C4-2B (cell line): ENCODE results near the gene PTCSC3.

Experiments used
- ZFX ChIP-seq: fragments of 450-650 bp; IDR thresholded peaks from 2 replicates; pipeline ENCODE4 v1.6.1; 2017
- TF ChIP-seq, protein P1 (sequence below): fragments of 450-650 bp; conservative IDR thresholded peaks from 2 replicates; pipeline ENCODE4 v1.5.1; 2017; ENCODE audit warnings: mild to moderate bottlenecking

GRCh38 chr14:36173161-36173560, 3.4 kb downstream of the PTCSC3 start:
- TF ChIP-seq, protein P1, sequence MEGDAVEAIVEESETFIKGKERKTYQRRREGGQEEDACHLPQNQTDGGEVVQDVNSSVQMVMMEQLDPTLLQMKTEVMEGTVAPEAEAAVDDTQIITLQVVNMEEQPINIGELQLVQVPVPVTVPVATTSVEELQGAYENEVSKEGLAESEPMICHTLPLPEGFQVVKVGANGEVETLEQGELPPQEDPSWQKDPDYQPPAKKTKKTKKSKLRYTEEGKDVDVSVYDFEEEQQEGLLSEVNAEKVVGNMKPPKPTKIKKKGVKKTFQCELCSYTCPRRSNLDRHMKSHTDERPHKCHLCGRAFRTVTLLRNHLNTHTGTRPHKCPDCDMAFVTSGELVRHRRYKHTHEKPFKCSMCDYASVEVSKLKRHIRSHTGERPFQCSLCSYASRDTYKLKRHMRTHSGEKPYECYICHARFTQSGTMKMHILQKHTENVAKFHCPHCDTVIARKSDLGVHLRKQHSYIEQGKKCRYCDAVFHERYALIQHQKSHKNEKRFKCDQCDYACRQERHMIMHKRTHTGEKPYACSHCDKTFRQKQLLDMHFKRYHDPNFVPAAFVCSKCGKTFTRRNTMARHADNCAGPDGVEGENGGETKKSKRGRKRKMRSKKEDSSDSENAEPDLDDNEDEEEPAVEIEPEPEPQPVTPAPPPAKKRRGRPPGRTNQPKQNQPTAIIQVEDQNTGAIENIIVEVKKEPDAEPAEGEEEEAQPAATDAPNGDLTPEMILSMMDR, result no peak
- no peak for TF ChIP-seq ZFX
